Kidney (tissue), 14 donors: ENCODE results near the gene GABBR2. TPM values are rescaled to one million over a fixed set of nuclear protein-coding genes. Genes with fewer than 3 reads are reported as not detected.
A peak's percentile ranks its signal among the peaks of the same experiment; 100 is the strongest.

Experiments used
- DNase-seq, 5 donors: peaks; one replicate each; pipeline ENCODE4 v3.0.0-alpha.2; 2013 to 2020
- FAIRE-seq: peaks from 2 replicates; lab custom pipeline; 2012; peaks lifted over from hg19 to GRCh38; lab: Jason Lieb, UNC
- H3K27ac ChIP-seq, 2 donors: one replicate each; pipeline ENCODE4 v1.7.0; 2013; ENCODE audit warnings: low read depth in 2 of 2, low read length in 2 of 2, inconsistent platforms in 1 of 2
- H3K27me3 ChIP-seq: one replicate; pipeline ENCODE4 v1.7.1; 2013; ENCODE audit warnings: low read length, inconsistent platforms; ENCODE audit not compliant: control insufficient read depth, insufficient read depth
- H3K36me3 ChIP-seq, 3 donors: one replicate each; pipeline versions ENCODE4 v1.7.0 to v1.7.1; 2013; ENCODE audit warnings: low read length in 3 of 3, control low read depth in 1 of 3, inconsistent platforms in 1 of 3; ENCODE audit not compliant: insufficient read depth in 3 of 3, control insufficient read depth in 2 of 3
- H3K4me1 ChIP-seq, 3 donors: one replicate each; pipeline versions ENCODE4 v1.7.0 to v1.7.1; 2013; ENCODE audit warnings: low read length in 3 of 3, inconsistent platforms in 1 of 3, low read depth in 1 of 3; ENCODE audit not compliant: control insufficient read depth in 2 of 3, insufficient read depth in 2 of 3
- H3K4me3 ChIP-seq, 3 donors: one replicate each; pipeline versions ENCODE4 v1.7.0 to v1.8.1; 2013; ENCODE audit warnings: low read length in 3 of 3, control low read depth in 1 of 3, inconsistent platforms in 1 of 3
- H3K9ac ChIP-seq, 3 donors: one replicate each; pipeline versions ENCODE4 v1.7.0 to v1.7.1; 2013; ENCODE audit warnings: low read length in 3 of 3, control low read depth in 1 of 3, inconsistent platforms in 1 of 3
- H3K9me3 ChIP-seq, 3 donors: one replicate each; pipeline versions ENCODE4 v1.7.0 to v1.7.1; 2013; ENCODE audit warnings: low read length in 3 of 3, control low read depth in 1 of 3, inconsistent platforms in 1 of 3; ENCODE audit not compliant: control insufficient read depth in 2 of 3, insufficient read depth in 1 of 3
- CTCF ChIP-seq: IDR thresholded peaks from 3 replicates; pipeline ENCODE4 v1.5.1; 2012; ENCODE audit warnings: mild to moderate bottlenecking, moderate library complexity, borderline replicate concordance; ENCODE audit not compliant: insufficient read depth; ENCODE audit errors: extremely low read depth
- intact Hi-C: fragments of 100-400 bp; cut with DNase I; formaldehyde crosslinking; loops from one replicate; pipeline ENCODE4 v1.11.1; 2022
- polyA plus RNA-seq: library from polyadenylated mRNA; stranded (reverse); fragments of 350-450 nt; fragmentation: Illumina TruSeq; extraction: RNeasy Lipid Tissue Mini Kit (QIAGEN cat#74804); gene quantifications from one replicate; pipeline ENCODE4 v1.2.3, GENCODE V29; 2014; ENCODE audit warnings: low read depth, low replicate concordance; ENCODE audit not compliant: insufficient read depth
- total RNA-seq: library from RNA; stranded (reverse); fragmentation: NEBNext Ultra II Directional; extraction: Animal tissue kit (Norgen Biotek cat#: 25700); gene quantifications from one replicate; pipeline ENCODE4 v1.2.1, GENCODE V29; 2021
- donor health status: control.
- donor health status: control.
- donor health status: control.
- donor health status: control.
- donor health status: control.
- donor health status: DM: yes; HTN: yes; CAD: no.
- donor health status: Normal renal cell carcinoma (clear cell type).

The GABBR2 gene
- total and polyA plus RNA-seq, 2 donors from 2014 or later, result 0.06 TPM; not detected in 1

GRCh38 chr9:98462310-98462709 is 246.4 kb downstream of the GABBR2 start:
- H3K27ac ChIP-seq, result no peak overlapping the region
- H3K4me3 ChIP-seq, result no peak overlapping the region
- TF ChIP-seq CTCF, result no peak
- intact Hi-C loops, result no loop called here
- no peaks in the 10 kb centered on the region for H3K4me1 ChIP-seq
- no peaks in the 10 kb centered on the region for H3K27me3 ChIP-seq
- H3K9ac ChIP-seq, result no peak overlapping the region
- no peaks in the 10 kb centered on the region for H3K36me3 ChIP-seq
- H3K9me3 ChIP-seq, result peaks cover 0 to 10% (median 2%) of the 10 kb centered on the region in 3 donors
- DNase-seq (no peak), FAIRE-seq (no peak)

GRCh38 chr9:98460704-98461103 is 248.0 kb downstream of the GABBR2 start:
- Histone ChIP-seq H3K9me3 (peaks cover 0 to 10% (median 2%) of the 10 kb centered on the region in 3 donors), H3K4me3 (no peak overlapping the region), H3K27me3 (no peaks in the 10 kb centered on the region), H3K9ac (no peak overlapping the region), H3K4me1 (no peaks in the 10 kb centered on the region), H3K27ac (no peak overlapping the region), H3K36me3 (no peaks in the 10 kb centered on the region)
- intact Hi-C loops, result no loop called here
- no peak for DNase-seq
- FAIRE-seq, result no peak
- no peak for TF ChIP-seq CTCF

- TF ChIP-seq CTCF, result no peak
- Histone ChIP-seq H3K9me3 (peaks cover 0 to 10% (median 2%) of the 10 kb centered on the region in 3 donors), H3K9ac (no peak overlapping the region), H3K36me3 (no peaks in the 10 kb centered on the region), H3K4me3 (no peak overlapping the region), H3K4me1 (no peaks in the 10 kb centered on the region), H3K27ac (no peak overlapping the region), H3K27me3 (no peaks in the 10 kb centered on the region)
- intact Hi-C loops, result no loop called here
- FAIRE-seq, result no peak
- DNase-seq, result peak in 4 of 5 donors; percentile 48 to 88 (median 74)
Observed at GRCh38 chr9:98457726-98458370, 250.9 kb downstream of the GABBR2 start.
